GM18517 (cell line): ENCODE results near the gene ASTN2.
"Not testable (repeated sequence)": the region's sequence is repeated elsewhere in the genome, so short reads cannot be mapped to it uniquely, and the experiment has no call there.

Experiments
- ATAC-seq: cut with Tn5 transposase; IDR thresholded peaks from one replicate; pipeline ENCODE4 v1.9.1; 2021; ENCODE audit warnings: mild to moderate bottlenecking, moderate library complexity; ENCODE audit not compliant: unreplicated experiment

The ASTN2 gene

GRCh38 chr9:116476002-116476401 is 938.9 kb downstream of the ASTN2 start:
- no peak for ATAC-seq

- ATAC-seq = no peak
Observed at GRCh38 chr9:116475201-116475600, 939.7 kb downstream of the ASTN2 start.

GRCh38 chr9:116471944-116472506 is 942.8 kb downstream of the ASTN2 start:
- no peak for ATAC-seq

- no peak for ATAC-seq
Observed at GRCh38 chr9:116471093-116471906, 943.6 kb downstream of the ASTN2 start.

GRCh38 chr9:116468793-116469527 is 945.9 kb downstream of the ASTN2 start:
- ATAC-seq = no peak

GRCh38 chr9:116468369-116468768 is 946.5 kb downstream of the ASTN2 start:
- ATAC-seq = no peak

- ATAC-seq = no peak
Observed at GRCh38 chr9:116467740-116468351, 947.0 kb downstream of the ASTN2 start.

GRCh38 chr9:116466271-116467235 is 948.3 kb downstream of the ASTN2 start:
- no peak for ATAC-seq

GRCh38 chr9:116465576-116466270 is 949.1 kb downstream of the ASTN2 start:
- ATAC-seq = no peak

- ATAC-seq = no peak
Observed at GRCh38 chr9:116464987-116465571, 949.8 kb downstream of the ASTN2 start.

- ATAC-seq = no peak
Observed at GRCh38 chr9:116464423-116464822, 950.4 kb downstream of the ASTN2 start.

GRCh38 chr9:116461632-116462031 is 953.2 kb downstream of the ASTN2 start:
- ATAC-seq = no peak

GRCh38 chr9:116460026-116460425 is 954.8 kb downstream of the ASTN2 start:
- ATAC-seq = no peak

GRCh38 chr9:116459576-116459975 is 955.3 kb downstream of the ASTN2 start:
- no peak for ATAC-seq

GRCh38 chr9:116456490-116457088 is 958.3 kb downstream of the ASTN2 start:
- ATAC-seq = no peak

GRCh38 chr9:116454539-116454938 is 960.3 kb downstream of the ASTN2 start:
- ATAC-seq = not testable (repeated sequence)

GRCh38 chr9:116453785-116454184 is 961.1 kb downstream of the ASTN2 start:
- ATAC-seq = no peak

- ATAC-seq = no peak
Observed at GRCh38 chr9:116452634-116453033, 962.2 kb downstream of the ASTN2 start.

- ATAC-seq = no peak
Observed at GRCh38 chr9:116452227-116452626, 962.6 kb downstream of the ASTN2 start.
